Suppressor macrophage (primary cell): ENCODE data around the gene KCMF1.

ENCODE experiments used
- DNase-seq, 4 experiments: peaks; one replicate each; pipeline ENCODE4 v3.0.0-alpha.2; 2020 to 2022

KCMF1 gene

DNA sequence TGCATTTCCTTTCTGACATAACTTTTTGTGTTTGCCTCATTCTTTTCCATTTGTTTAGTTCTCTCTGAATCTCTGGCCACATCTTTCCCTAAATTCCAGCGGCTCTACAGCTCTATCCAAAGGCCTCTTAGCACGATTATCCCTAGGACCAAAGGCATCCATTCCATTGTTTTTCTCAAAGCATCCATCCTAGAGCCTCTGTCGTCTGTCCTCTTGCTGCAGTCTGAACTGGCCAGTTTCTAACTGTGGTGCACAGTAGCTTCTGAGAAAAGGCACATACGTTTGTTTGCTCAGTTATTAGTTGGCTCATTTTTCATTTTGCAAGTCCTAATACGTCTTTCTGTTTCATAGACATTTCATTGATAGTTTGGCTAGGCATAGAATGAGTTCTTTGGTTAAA lies 116.6 kb downstream of the KCMF1 start:
- no peak for DNase-seq

DNA sequence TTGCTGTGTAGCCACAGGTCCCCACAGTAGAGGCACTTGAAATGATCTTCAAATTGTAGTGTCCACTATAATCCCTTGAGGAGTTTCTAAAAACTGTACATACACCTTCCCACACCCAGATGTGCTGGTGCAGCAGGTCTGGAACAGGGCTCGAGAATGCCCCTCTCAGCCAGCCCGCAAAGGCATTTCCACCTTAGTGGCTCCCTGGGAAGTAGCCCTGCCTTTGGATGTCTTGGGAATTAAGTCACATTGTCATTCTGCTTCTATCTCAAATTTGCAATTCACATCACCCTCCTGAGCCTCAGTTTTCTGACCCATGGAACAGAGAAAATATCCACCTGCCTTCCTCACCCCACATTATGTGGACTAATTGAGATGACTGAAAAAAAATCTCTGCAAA lies 118.0 kb downstream of the KCMF1 start:
- DNase-seq: no peak

DNA sequence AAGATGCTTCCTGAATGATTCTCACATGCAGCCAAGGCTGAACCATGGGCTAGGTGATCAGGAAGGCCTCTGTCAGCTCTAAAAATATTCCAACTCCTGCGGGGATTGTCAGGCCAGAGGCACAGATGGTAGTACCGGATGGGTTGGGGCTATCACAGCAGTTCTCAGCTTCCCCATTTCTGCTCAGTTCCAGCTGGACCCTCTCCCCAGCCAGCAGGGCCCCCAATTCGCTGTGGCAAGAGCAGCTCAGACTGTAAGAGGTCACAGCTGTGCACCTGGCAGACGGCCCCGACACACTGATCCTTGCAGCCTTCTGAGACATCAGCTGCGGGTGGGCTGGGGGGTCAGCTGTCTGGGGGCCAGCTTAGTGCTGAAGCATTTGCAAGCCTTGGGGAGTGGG lies 118.6 kb downstream of the KCMF1 start:
- no peak for DNase-seq

DNA sequence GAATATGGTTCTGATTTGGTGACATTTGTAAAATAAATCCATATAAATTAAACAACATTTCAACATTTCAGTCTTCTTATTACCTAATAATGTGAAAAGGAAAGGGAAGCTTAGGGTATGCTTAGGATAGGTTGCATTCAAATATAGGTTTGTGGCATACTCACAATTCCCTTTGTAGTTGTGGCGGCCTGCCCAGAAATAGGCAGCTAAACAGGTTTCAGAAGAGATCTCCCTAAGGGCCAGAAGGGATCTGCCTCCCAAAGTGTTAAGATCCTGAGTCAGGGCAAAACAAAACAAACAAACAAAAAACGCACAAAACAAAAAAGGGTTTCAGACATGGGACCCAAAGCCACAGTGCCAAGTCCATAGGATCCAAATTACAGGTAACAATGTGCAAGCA lies 120.9 kb downstream of the KCMF1 start:
- DNase-seq: no peak

DNA sequence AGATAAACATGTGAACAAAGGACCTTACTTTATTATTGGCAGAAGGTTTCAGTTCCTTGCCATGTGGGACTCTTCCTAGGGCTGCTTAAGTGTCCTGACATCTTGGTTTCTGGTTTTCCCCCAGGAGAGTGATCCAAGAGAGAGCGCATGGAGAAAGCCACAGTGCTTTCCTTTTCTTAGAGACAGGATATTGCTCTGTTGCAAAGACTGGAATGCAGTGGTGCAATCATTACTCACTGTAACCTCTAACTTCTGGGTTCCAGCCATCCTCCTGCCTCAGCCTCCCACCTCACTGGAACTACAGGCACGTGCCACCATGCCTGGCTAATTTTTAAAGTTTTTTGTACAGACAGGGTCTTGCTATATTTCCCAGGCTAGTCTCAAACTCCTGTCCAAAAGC lies 124.1 kb downstream of the KCMF1 start:
- DNase-seq: no peak

DNA sequence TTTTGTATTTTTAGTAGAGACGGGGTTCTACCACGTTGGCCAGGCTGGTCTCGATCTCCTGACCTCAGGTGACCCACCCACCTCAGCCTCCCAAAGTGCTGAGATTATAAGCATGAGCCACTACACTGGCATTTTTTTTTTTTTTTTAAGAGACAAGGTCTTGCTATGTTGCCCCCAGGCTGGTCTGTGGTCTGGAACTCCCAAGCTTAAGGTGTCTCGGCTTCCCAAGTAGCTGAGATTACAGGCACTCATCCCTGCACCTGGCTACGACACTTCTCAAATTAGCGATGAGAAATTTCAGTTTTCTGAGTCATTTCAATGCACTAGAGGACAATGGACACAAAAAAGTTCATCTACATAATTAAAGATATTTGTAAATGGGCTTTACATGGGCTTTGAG lies 125.7 kb downstream of the KCMF1 start:
- no peak for DNase-seq

DNA sequence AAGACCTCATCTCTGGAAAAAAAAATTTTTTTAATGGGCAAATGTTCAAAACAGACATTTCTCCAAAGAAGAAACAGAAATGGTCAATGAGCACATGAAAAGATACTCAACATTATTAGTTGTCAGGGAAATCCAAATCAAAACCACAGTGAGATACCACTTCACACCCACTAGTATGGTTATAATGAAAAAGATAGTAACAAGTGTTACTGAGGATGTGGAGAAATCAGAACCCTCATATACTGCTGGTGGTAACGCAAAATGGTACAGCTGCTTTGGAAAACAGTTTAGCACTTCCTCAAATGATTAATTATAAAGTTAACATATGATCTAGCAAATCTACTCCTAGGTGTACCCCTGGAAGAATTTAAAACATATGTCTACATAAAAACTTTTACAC lies 133.3 kb downstream of the KCMF1 start:
- DNase-seq: no peak

DNA sequence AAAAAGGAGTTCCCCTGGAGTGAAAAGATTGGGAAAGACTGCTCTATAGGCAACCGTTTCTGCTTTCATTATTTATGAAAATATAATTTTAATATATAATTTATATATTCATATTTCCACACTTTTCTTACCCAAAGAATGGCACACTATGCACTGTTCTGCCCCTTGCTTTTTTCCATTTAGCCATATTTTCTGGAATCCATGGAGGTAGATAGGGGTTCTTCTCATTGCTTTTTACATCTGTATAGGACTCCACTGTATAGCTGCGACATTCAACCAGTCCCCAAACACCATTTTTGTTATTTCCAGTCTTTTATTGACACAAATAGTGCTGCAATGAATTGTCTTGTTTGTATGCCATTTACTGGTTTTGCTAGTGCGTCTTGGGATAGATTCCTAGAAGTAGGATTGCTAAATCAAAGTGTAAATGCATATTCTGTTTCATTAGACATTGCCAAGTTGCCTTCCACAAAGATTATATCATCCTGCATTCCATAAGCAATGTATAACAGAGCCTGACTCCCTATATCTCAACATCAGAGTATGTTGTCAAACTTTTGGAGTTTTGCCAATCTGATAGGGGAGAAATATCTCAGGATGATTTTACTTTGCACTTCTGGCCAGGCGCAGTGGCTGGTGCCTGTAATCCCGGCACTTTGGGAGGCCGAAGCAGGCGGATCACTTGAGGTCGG lies 135.7 kb downstream of the KCMF1 start:
- no peak for DNase-seq
